Keratinocyte (primary cell): ENCODE measurements around the gene RAB11FIP2. TPM values are rescaled to one million over a fixed set of nuclear protein-coding genes. Genes with fewer than 3 reads are reported as not detected.

Experiments used
- DNase-seq: peaks from one replicate; pipeline ENCODE4 v3.0.0-alpha.2; 2011; ENCODE audit warnings: low read depth, missing footprints, low spot score
- FAIRE-seq: peaks from 2 replicates; lab custom pipeline; 2011; peaks lifted over from hg19 to GRCh38; lab: Jason Lieb, UNC
- H2AFZ ChIP-seq: 2 replicates; pipeline ENCODE4 v1.6.0; 2012; ENCODE audit warnings: low read length, control low read depth, inconsistent platforms; ENCODE audit not compliant: control insufficient read depth
- H3K27ac ChIP-seq: 2 replicates; pipeline ENCODE4 v1.5.1; 2011; ENCODE audit warnings: low read length; ENCODE audit not compliant: control insufficient read depth, insufficient read depth
- H3K27me3 ChIP-seq: 3 replicates; pipeline ENCODE4 v1.6.0; 2011; ENCODE audit warnings: low read length; ENCODE audit not compliant: control insufficient read depth, insufficient read depth; ENCODE audit errors: extremely low read depth
- H3K36me3 ChIP-seq, 2 experiments: 2 replicates in 1 of 2; 3 replicates in 1 of 2; pipeline ENCODE4 v1.5.1; 2011; ENCODE audit warnings: low read length in 2 of 2, mild to moderate bottlenecking in 1 of 2; ENCODE audit not compliant: control insufficient read depth in 2 of 2, insufficient read depth in 2 of 2; ENCODE audit errors: extremely low read depth in 1 of 2
- H3K4me1 ChIP-seq: 3 replicates; pipeline ENCODE4 v1.5.1; 2011; ENCODE audit warnings: low read length; ENCODE audit not compliant: control insufficient read depth, insufficient read depth; ENCODE audit errors: extremely low read depth
- H3K4me2 ChIP-seq: 3 replicates; pipeline ENCODE4 v1.6.0; 2011; ENCODE audit warnings: low read depth, low read length; ENCODE audit not compliant: control insufficient read depth, insufficient read depth; ENCODE audit errors: extremely low read depth
- H3K4me3 ChIP-seq, 3 experiments: fragments of 200-600 bp in 1 of 3; sonication (generic) in 1 of 3; 2 replicates in 2 of 3; 3 replicates in 1 of 3; pipeline ENCODE4 v1.5.1; 2011 to 2016; ENCODE audit warnings: low read length in 3 of 3, mild to moderate bottlenecking in 3 of 3, control low read depth in 2 of 3, inconsistent platforms in 1 of 3, low read depth in 1 of 3, mixed read lengths in 1 of 3, mixed run types in 1 of 3, moderate library complexity in 1 of 3; ENCODE audit not compliant: control insufficient read depth in 2 of 3, insufficient read depth in 2 of 3; ENCODE audit errors: extremely low read depth in 1 of 3
- H3K79me2 ChIP-seq: 2 replicates; pipeline ENCODE4 v1.6.0; 2012; ENCODE audit warnings: low read length; ENCODE audit not compliant: control insufficient read depth, insufficient read depth
- H3K9ac ChIP-seq: 3 replicates; pipeline ENCODE4 v1.6.0; 2011; ENCODE audit warnings: low read length; ENCODE audit not compliant: control insufficient read depth, insufficient read depth; ENCODE audit errors: extremely low read depth
- H3K9me1 ChIP-seq: 3 replicates; pipeline ENCODE4 v1.6.0; 2011; ENCODE audit warnings: low read length; ENCODE audit not compliant: control insufficient read depth, insufficient read depth; ENCODE audit errors: extremely low read depth
- H3K9me3 ChIP-seq: 2 replicates; pipeline ENCODE4 v1.5.1; 2012; ENCODE audit warnings: low read depth, low read length; ENCODE audit not compliant: control insufficient read depth
- H4K20me1 ChIP-seq: 3 replicates; pipeline ENCODE4 v1.6.0; 2011; ENCODE audit warnings: low read length; ENCODE audit not compliant: control insufficient read depth, insufficient read depth; ENCODE audit errors: extremely low read depth
- EZH2 ChIP-seq: IDR thresholded peaks from one replicate; pipeline ENCODE4 v1.6.1; 2012; ENCODE audit warnings: inconsistent platforms, mild to moderate bottlenecking, low read length, moderate library complexity
- dilution Hi-C: fragments of 300-500 bp; cut with MboI; formaldehyde crosslinking; loops from one replicate; pipeline ENCODE4 v1.7.0; 2020; ENCODE audit warnings: low sequenced_read_pairs; ENCODE audit not compliant: extremely low pct_ligation_motif_present
- polyA plus RNA-seq, 5 experiments: library from polyadenylated mRNA; depleted of rRNA in 3 of 5; stranded (reverse) in 3 of 5; stranded (forward) in 1 of 5; unstranded in 1 of 5; fragments of >200 nt; gene quantifications; 1 replicate in 1 of 5; 2 replicates in 3 of 5; 3 replicates in 1 of 5; pipeline versions ENCODE4 v1.2.1 to v1.2.3, GENCODE V29; 2011 to 2012; ENCODE audit warnings: missing spikeins in 2 of 5, low read depth in 1 of 5, low replicate concordance in 1 of 5
- TF ChIP-seq, protein P1 (sequence below), 3 experiments: IDR thresholded peaks in 1 of 3; conservative IDR thresholded peaks in 1 of 3; optimal IDR thresholded peaks in 1 of 3; 2 replicates in 2 of 3; 3 replicates in 1 of 3; pipeline versions ENCODE3 to v1.5.1; 2011; ENCODE audit warnings: low read length in 3 of 3, mild to moderate bottlenecking in 3 of 3, moderate library complexity in 2 of 3, control low read depth in 1 of 3, inconsistent platforms in 1 of 3; ENCODE audit not compliant: insufficient read depth in 2 of 3; ENCODE audit errors: extremely low read depth in 1 of 3

Gene RAB11FIP2
- polyA plus RNA-seq, 1 donor (not counting 4 experiments of a cell fraction or from before 2014, with no cell fraction given), result 6.1 TPM

DNA sequence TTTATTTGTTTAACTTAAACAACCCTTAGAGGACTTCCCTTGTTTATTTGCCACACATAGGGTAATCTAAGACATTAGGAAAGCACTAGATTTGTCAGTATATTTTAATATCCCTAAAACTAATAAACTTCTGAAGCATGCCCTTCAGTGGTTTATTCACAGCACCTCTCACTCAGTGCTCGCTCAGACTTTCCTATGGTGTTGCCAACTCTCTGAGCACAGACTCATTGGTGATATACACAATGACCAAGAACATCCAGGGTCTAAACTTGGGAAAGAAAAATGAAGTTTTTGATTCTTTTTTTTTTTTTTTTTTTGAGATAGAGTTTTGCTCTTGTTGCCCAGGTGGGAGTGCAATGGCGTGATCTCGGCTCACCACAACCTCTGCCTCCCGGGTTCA, 82.2 kb downstream of the RAB11FIP2 start:
- Histone ChIP-seq H3K9ac (no peak overlapping the region), H3K4me1 (no peaks in the 10 kb centered on the region), H3K9me1 (no peaks in the 10 kb centered on the region), H3K36me3 (no peaks in the 10 kb centered on the region), H3K79me2 (no peaks in the 10 kb centered on the region), H3K4me2 (no peak overlapping the region), H3K9me3 (no peaks in the 10 kb centered on the region), H3K27me3 (no peaks in the 10 kb centered on the region), H3K4me3 (no peak overlapping the region), H3K27ac (no peak overlapping the region), H4K20me1 (no peaks in the 10 kb centered on the region), H2AFZ (no peak overlapping the region)
- dilution Hi-C loops, result no loop called here
- FAIRE-seq (no peak), DNase-seq (no peak)
- TF ChIP-seq, protein P1, sequence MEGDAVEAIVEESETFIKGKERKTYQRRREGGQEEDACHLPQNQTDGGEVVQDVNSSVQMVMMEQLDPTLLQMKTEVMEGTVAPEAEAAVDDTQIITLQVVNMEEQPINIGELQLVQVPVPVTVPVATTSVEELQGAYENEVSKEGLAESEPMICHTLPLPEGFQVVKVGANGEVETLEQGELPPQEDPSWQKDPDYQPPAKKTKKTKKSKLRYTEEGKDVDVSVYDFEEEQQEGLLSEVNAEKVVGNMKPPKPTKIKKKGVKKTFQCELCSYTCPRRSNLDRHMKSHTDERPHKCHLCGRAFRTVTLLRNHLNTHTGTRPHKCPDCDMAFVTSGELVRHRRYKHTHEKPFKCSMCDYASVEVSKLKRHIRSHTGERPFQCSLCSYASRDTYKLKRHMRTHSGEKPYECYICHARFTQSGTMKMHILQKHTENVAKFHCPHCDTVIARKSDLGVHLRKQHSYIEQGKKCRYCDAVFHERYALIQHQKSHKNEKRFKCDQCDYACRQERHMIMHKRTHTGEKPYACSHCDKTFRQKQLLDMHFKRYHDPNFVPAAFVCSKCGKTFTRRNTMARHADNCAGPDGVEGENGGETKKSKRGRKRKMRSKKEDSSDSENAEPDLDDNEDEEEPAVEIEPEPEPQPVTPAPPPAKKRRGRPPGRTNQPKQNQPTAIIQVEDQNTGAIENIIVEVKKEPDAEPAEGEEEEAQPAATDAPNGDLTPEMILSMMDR (optimal IDR thresholded peaks at IDR 0.05 in 1 of 3, IDR thresholded peaks at IDR 0.05 in 1 of 3, conservative IDR thresholded peaks at IDR 0.05 in 1 of 3; ENCODE audit: extremely low read depth in 1 of 3, insufficient read depth in 2 of 3, low read length in 3 of 3), result no peak

DNA sequence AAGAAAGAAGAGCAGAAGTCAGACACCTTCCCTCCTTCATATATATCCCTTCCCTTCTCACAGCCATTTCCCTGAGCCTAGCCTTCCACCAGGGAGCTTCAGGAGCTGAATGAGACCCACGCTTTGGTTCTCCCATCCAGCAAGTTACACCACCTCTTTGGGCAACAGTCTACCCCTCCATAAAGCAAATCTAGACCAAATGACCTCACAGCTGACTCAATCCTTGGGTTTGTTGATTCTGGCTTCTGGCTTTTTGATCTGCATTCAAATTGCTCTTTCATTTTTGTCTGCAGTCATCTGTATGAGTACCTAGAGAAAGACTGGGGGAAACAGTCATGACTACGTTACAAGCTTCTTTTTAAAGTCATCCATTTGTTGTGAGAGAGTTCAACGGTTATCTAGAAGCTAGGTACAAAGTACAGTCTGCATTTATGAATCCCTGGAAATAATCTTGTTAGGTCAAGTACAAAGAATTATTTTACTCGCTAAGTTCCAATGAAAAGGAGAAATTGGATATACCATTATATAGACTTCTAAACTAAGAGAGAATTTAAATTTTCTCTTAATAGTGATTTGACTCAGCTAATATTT, 86.3 kb downstream of the RAB11FIP2 start:
- no peak for DNase-seq
- Histone ChIP-seq H3K27ac (no peak overlapping the region), H3K9me3 (no peaks in the 10 kb centered on the region), H3K9ac (no peak overlapping the region), H3K4me3 (no peak overlapping the region), H4K20me1 (no peaks in the 10 kb centered on the region), H3K79me2 (no peaks in the 10 kb centered on the region), H3K36me3 (no peaks in the 10 kb centered on the region), H3K9me1 (no peaks in the 10 kb centered on the region), H3K27me3 (no peaks in the 10 kb centered on the region), H3K4me1 (no peaks in the 10 kb centered on the region), H2AFZ (no peak overlapping the region), H3K4me2 (no peak overlapping the region)
- FAIRE-seq, result no peak
- TF ChIP-seq, protein P1 (optimal IDR thresholded peaks at IDR 0.05 in 1 of 3, IDR thresholded peaks at IDR 0.05 in 1 of 3, conservative IDR thresholded peaks at IDR 0.05 in 1 of 3; ENCODE audit: extremely low read depth in 1 of 3, insufficient read depth in 2 of 3, low read length in 3 of 3), result no peak
- no peak for TF ChIP-seq EZH2
- dilution Hi-C loops, result no loop called here
